Renal cortical epithelial cell (primary cell): ENCODE data around the gene PRKG1. TPM values are rescaled to one million over a fixed set of nuclear protein-coding genes. Genes with fewer than 3 reads are reported as not detected.

ENCODE experiments used
- DNase-seq: peaks from one replicate; pipeline ENCODE4 v3.0.0-alpha.2; 2011; ENCODE audit warnings: low read depth
- total RNA-seq: library from RNA; depleted of rRNA; stranded (reverse); fragments of >200 nt; gene quantifications from 2 replicates; pipeline ENCODE4 v1.2.3, GENCODE V29; 2014

Gene PRKG1
- total RNA-seq, 1 donor from 2014 or later: 2.3 TPM

DNA sequence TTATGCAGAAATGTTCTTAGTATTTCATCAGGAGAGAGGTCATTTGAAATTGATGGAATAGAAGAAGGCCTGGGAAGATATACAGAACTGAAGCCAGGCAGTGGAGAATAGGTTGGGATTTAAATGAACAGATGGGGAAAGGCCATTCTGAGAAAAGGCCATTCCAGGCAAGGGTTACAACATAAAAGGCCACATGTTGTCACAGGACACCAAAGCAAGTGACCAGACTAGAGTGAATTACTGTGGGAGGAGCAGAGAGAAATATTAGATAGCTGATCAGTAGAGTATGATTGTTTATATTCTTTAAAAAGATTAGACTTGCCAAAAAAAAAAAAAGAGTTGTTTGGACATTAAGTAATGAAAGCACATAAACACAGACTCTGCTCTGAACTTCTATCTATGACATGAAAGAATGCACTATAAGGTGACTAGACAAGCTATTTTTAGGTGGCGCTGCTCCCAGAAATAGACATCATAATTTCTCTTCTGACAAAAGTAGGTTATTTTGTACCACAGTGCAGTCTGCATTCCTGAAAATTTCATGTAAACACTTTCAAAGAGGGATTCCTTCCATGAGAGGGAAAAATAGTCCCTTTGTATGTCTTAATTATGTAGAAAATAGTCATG is 1184.6 kb downstream of the PRKG1 start:
- no peak for DNase-seq

DNA sequence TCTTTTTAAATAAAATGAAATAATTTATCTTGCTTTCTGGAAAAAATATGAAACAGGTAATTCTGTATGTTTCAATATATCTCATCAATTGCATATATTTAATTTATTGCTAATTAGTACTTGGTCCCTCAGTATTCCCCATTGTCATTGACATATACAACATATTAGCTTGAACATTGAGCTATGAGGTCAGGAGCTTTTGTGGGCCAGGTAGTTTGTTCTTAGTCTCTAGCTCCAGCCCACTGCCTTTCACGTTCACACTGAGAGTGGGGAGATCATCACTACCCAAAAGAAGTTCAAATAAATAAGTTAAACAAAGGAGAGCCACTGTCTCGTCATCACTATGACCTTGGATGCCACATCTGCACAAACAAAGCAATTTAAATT is 1185.1 kb downstream of the PRKG1 start:
- no peak for DNase-seq

DNA sequence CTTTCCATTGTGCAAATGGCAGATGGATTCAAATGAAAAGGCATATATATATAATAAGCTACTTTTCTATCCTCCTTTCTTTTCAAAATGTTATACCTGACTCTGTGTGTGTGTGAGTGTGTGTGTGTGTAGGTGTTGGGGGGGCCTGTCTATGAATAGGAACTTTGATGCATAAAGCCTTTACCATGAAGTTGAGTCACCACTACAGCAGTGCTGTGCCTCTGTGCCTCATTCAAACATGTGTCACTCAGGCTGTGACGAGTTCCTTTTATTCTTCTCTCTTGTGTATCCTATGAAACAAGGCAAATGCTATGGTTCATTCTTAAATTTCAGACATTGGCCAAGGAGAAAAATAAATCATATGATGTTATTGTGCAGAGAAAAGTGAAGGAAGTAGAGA is 1187.1 kb downstream of the PRKG1 start:
- no peak for DNase-seq

DNA sequence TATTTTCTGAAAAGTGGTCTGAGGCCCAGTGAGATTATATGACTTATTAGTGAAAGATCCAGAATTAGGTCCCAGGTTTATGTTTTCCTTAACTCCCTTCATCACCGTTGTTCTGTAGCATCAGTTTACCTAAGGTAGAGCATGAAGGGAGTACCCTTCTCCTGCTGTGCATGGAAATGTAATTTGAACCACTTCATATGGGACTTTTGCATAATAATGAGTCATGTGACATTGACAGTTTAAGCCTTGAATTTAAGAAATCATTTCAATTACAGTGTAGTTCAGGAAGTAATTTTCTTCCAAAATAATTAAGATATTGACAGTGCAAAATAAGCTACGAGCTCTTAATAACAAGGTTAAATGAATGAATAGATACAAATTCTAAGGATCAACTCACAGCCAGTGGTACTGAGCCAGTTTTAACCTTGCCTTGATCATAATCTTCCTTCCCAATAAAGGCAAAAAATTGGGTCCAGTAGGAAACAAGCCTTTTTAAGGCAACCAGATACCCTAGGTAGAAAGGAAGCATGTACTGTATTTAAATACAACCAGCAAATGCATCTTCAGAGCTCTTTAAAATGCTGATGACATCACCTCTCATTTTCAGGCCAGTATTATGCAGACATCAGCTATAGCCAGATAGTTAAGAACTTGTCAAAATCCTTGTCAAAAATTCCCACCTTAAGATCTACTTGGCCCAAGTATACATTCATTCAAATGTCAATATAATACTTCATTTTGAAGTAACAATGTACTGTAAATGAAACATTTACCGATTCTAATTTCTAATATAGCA is 1191.0 kb downstream of the PRKG1 start:
- DNase-seq: no peak

DNA sequence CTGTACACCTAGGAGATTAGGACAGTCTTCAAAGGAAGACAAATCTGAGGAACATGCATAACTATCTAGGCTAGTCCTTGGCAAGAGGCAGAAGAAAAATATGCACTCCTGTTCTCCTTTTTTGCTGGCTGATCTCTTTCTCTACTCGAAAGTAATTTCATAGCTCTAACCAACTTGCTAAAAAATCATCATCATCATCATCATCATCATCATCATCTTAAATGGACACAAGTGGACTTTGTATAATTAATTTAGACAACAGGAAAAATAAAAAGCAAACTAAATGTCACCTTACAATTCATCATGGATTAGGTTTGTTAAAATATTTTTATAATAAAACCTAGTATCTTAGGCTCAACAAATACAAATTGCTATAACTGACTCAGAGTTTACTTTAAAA is 1192.6 kb downstream of the PRKG1 start:
- no peak for DNase-seq

DNA sequence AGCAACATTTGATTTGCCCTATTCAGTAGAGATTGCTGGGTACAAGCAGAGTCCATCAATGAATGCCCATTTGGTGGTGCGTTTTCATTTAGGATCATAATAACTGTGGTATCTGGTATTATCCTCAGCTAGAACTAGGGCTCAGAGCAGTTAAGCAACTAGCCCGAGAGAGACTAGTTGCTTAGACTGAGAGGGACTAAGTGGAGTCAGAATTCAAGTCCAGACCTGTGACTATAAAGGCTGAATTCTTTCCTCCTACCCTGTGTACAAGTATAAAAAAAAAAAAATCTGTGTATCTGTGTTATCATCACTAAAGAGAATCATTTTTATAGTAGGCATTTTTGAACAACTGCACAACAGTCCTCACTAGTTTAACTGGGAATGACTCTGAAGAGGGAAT is 1194.5 kb downstream of the PRKG1 start:
- no peak for DNase-seq

DNA sequence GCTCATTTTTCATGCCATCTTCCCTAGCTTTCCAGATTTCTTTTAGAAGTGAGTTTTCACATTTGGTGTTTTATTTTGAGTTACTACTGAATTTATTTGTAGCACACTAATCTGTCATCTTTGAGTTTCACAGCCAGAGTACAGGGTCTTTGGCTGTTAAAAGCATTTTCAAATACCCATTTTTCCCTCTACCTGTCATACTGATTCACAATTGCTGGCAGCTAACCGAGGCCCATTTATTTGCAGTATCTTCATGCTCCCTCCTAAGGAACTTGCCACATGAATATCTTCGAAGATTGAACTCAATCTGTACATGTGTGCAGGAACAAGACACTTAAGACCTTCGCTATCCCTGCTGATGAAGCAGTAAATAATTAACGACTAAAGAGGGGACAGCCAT is 1194.9 kb downstream of the PRKG1 start:
- DNase-seq: no peak

DNA sequence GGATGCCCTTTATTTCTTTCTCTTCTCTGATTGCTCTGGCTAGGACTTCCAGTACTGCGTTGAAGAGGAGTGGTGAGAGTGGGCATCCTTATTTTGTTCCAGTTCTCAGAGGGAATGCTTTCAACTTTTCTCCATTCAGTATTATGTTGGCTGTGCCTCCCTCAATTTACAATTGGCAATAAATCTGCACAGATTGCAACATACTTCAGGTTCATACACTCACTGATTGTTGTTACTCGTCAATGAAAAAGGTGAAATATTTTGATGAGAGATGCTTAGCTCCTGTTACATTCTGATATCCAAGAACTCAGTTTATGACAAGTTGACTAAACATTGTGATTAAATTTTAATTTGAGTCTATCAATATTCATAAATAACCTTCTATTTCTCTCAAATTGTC is 1201.9 kb downstream of the PRKG1 start:
- DNase-seq: no peak

DNA sequence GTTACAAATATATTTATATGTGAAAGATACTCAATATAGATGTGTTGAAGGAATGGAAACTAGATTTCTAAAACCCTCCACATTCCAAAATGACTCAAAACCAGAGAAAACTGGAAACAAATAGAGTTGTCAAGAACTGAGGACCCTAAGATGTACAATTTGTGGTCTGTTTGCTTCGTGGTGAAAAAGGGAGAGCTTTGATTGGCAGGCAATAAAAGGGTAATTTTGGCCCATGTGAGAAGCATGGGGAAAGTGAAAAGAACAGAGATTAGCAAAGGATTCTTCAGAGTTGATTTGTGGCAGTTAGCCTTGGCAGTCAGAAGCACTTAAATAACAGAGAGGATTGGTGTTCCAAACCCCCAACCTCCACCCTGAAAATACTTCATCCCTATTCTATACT is 1202.7 kb downstream of the PRKG1 start:
- DNase-seq: no peak

DNA sequence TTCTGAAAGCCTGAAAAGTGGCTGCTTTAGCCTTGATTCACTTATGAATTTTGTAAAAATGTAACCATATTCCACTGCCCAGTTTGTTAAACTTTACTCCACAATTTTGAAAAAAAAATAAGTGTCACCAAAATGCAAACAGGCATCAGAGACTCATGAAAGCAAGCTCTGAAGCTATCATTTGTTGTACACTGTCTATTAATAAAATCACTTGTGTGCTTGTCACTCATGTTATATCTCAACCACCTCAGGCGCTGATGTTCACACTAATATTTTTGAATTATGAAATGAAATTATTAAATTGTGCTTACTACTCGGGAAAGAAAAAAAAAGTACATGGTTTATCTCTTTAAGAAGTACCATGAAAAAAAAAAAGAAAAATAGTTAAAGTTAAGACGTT is 1205.3 kb downstream of the PRKG1 start:
- no peak for DNase-seq

DNA sequence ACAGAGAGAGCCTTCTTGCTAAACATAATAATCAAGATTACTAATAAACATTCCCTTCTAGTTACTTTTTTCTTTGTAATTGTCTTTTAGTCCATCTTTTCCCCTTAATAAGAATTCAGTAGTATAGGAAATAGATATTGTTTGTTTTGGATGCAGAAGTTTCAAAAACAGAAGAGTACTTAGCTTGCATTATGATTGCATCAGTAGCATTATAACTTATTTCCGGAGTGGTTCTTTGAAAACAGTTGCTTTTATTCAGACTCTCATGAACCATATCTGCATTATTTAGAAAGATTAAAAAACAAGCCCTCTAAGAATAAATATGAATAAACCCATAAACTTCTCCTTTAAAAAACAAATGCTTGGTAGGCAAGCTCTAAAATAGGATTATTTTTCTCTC is 1205.8 kb downstream of the PRKG1 start:
- DNase-seq: no peak

DNA sequence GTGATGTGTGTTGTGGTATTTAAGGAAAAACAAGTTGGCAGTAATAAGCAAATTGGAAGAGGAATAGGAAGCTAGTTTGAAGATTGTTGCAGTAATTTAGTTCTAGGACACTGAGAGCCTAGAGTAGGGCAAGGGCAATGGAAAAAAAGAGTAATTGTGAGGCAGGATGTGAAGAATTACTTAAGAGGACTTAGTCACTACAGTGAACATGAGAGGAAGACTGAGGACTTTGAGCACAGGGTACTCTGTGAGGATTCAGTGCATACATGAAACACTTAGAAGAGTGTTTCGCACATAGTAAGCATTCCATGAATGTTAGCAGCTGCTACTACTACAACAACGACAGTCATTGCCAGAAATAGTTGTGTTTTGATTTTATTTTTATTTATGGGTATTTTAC is 1208.9 kb downstream of the PRKG1 start:
- no peak for DNase-seq

DNA sequence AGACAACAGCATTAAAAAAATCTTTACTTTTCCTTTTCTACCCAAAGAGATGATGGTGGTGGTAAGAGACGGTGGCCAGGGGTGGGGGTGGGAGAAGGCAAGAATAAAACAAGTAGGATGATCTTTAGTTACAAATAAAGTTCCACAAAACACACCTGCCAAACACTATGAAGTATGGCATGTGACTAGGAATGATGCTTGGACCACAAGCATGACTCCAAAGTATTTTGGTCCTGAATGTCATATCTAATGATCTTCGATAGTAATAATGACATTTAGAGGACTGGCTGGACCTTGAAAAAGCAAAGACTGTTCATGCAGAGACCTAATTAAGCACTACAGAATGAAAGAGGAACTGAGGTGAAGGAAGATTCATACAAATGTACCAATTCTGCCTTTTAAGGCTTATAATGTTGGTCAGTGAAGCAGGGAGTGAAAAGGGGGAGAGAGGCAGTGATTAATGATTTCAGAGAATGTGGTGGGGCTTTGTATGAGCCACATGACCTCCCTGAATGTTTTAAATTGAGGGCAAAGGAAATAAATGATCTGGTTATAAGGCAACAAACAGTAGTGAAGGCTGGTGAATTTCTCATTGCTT is 1210.2 kb downstream of the PRKG1 start:
- DNase-seq: peak; percentile 34

DNA sequence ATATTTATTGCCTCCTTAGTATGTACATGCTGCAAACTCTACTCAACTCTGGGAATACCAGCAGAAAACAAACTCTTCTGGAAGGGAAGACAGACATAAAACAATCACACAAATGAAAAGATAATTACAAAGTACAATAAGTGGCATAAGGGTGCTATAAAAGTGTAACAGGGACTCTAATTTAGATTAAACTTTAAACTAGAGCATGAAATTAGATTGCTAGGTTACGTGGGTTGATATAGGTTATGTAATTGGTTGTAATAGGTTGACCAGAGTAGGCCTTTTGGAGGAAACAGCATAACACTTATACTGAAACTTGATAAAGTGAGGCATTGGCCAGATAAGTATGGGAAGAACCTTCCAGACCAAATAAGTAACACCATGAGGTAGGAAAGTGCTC is 1213.6 kb downstream of the PRKG1 start:
- no peak for DNase-seq

DNA sequence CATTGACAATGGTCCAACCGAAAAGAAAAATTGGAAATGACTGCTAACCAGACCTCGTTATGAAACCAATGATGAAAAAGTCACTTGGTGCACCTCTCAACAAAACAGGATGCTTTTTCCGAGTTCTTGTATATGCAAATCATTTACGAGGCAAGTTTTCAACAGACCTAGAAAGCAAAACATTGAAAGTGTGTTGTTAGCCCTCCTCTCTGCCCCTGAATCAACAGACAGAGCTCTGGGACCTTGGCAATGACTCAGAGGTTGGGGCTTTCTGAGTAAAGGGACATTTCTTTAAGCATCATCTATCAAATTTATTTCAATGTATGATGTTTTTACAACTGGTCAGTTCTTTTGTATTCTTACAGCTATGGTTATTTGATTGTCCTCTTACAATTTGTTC is 1223.5 kb downstream of the PRKG1 start:
- no peak for DNase-seq

DNA sequence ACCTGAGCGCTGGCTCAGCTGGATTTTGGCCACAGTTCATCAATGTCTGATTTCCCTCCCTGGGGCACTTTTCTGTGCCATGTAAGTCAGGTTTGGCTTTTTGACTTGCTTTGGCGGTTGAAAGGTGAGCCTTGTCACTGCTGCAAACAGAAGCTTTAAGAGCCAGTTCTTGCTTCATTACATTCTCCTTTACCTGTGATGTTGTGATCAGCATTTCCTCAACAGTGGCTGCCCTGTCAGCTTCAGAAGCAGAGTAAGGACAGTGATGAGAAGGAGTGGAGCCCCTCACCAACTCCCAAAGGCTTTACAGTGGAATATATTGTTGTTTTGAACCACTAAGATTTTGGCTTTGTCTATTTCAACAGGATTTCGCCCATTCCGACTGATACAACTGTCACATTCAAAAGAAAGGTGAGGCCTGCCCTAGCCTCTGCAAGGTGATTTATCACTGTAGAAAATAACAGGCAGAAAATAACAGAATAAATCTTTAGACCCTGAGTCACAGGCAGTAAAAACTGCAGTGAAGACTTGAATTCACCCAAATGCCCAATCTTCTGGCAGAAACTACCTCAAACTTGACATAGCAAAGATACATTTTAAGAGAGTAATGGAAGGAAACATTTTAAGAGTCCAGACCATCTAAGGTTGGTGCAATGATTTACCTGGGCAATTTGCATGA is 1226.5 kb downstream of the PRKG1 start:
- no peak for DNase-seq

DNA sequence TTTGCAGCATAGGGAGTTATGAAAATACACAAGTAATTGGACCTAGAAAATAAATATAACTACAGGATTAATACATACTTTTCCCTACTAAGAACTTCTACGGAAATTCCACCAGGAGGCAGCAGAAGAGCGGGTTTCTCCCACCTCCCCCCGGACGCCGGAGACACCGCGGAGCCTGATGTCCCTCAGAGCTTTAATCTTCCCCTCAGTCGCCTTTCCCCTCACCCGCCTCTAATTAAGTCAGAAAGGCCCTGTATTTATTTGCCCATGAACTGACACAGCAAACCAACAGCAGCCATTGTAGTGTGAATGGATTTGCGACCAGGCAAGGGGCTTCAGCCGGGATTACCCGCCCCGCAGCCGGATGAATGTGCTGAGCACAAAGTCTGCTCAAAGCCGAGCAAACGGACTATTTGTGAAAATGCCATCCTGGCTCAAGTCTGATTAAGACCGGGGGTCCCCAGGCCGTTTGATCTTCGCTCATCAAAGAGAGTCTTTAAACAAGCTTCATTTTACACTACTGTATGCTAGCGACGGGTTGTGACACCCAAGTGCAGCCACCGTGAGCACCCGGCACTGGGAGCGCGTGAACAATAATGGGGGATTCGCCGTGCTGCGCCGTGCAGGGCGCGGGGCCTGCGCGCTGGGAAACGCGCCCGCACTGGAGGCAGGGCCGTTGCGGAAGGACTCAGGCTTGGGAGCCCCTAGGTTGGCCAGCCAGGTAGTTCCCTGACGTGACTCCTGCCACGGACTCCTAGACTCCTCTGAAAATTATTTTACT is 1234.2 kb downstream of the PRKG1 start:
- DNase-seq: peak; percentile 52

DNA sequence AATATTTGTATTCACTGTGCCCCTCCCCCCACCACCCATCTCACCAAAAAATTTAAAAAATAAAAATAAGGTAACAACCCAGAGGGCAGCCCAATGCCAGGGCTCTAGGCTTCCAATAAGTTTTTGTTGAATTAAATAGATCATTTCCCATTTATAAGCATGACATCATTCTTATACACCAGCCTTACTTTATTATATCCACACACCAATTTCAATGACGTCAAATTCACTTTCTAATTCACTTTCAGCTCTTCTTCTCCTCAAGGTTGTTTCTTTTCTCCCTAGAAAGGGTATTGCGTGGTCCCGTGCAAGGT is 1238.6 kb downstream of the PRKG1 start:
- no peak for DNase-seq

DNA sequence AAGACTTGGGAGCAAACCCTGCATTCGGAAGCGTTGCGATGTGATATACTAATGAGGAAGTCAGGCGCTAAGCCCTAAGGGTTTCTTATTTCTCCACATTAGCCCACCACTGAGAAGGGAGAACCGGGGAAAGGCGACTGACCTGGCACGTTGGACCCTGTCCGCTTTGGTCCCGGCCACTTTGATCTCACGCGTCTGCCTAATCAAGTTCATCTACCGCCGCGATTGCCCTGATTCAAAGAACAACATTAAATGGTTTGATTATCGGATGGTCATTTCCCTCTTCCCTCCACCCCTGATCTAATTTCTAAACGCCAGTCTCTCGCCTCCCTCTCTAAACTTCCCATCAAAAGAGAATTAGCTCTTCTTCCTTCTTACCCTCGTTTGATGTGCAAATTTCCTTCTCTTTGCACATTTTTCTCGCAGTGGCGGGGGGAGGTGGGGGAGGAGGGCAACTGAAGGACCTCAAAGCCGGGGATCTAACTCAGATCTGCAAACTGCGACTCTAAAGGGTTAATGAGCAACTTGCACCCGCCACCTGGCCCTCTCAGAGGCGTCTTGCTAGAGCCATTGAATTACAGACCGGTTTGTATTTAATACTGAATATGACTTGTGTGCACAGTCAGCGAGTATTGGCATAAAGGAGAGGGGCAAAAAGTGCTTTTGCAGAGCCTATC is 1239.1 kb downstream of the PRKG1 start:
- DNase-seq: no peak

DNA sequence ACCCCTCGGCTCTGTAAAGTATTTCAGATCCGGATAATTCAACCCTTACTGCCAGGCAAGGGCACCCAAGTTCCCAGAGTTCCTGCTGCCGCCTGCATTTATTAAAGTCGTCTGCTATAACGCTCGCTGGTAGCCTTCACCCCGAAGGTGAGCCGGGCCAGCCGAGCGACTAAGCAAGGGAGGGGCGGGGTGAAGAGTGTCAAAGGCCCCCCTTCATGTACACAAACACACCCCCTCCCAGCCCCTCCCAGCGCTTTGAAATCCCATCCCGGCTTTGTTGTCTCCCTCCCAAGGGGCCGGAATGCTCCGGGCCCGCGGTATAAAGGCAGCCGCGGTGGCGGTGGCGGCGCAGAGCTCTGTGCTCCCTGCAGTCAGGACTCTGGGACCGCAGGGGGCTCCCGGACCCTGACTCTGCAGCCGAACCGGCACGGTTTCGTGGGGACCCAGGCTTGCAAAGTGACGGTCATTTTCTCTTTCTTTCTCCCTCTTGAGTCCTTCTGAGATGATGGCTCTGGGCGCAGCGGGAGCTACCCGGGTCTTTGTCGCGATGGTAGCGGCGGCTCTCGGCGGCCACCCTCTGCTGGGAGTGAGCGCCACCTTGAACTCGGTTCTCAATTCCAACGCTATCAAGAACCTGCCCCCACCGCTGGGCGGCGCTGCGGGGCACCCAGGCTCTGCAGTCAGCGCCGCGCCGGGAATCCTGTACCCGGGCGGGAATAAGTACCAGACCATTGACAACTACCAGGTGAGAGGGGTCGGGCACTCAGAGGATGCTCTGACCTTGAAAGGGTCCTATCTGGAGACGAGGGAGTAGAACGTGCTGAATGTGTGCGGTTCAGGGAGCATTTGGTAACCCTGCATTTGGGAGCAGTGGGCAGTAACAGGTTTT is 1239.9 kb downstream of the PRKG1 start, which contains the start of gene DKK1:
Gene DKK1, plus strand, starts transcription at position 349 of the 889 bp plus-strand sequence. Its CDS starts 154 bp downstream, at position 503.
- no peak for DNase-seq
